ENCODE data around the gene TSC2.

TSC2 gene

DNA sequence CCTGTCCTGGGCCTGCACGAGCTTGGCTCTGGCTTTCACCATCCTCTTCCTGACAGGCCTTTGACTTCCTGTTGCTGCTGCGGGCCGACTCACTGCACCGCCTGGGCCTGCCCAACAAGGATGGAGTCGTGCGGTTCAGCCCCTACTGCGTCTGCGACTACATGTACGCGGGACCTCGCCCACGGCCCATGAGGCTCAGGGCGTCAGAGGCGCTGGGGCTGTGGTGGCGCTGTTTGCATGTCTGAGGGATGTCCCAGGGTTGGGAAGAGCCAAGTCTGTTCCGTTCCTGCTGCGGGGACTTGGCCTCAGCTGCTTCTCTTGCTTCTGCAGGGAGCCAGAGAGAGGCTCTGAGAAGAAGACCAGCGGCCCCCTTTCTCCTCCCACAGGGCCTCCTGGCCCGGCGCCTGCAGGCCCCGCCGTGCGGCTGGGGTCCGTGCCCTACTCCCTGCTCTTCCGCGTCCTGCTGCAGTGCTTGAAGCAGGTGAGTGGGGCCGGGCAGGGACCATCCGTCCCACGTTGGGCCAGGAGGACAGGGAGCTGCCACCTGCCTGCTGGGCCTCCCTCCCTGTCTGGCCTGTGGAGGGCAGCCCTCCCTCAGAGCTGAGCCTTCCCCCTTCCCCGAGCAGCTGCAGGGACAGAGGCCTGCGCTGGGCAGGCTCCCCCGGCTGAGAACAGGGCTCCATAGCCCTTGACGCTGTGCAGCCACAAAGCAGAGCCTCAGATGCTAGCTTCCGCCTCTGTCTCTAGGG lies 23.8 kb downstream of the TSC2 start:
- DNase-seq (ENCODE audit: low spot score) = no peak

DNA sequence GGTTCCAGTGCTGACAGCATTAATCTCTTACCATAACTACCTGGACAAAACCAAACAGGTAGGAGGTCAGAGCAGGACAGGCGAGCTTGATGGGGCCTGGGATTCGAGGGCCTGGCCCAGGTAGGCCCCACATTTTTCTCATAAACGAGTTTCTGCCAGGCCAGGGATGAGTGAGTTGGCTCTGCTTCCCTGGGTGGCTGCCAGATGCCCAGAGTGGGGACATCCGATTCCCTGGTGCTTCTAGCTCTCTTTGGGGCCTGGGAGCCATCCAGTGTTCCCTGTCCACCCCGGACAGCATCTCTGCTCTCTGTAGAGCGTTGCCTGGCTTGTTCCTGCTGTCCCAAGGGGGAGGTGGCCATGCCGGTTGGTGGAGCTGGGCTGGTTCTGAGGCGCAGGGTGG lies 25.1 kb downstream of the TSC2 start:
- DNase-seq (ENCODE audit: low spot score) = no peak

DNA sequence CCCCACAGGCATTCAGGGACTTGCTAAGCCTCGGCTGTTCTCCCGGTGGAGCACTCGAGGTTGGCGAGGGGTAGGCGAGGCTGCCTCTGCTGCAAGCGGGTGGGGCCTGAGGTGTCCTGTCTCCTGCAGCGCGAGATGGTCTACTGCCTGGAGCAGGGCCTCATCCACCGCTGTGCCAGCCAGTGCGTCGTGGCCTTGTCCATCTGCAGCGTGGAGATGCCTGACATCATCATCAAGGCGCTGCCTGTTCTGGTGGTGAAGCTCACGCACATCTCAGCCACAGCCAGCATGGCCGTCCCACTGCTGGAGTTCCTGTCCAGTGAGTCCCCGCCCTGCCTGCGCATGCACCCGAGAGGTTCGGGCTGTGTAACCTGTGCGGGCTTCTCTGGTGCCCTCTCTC lies 26.3 kb downstream of the TSC2 start:
- DNase-seq (ENCODE audit: low spot score) = no peak

DNA sequence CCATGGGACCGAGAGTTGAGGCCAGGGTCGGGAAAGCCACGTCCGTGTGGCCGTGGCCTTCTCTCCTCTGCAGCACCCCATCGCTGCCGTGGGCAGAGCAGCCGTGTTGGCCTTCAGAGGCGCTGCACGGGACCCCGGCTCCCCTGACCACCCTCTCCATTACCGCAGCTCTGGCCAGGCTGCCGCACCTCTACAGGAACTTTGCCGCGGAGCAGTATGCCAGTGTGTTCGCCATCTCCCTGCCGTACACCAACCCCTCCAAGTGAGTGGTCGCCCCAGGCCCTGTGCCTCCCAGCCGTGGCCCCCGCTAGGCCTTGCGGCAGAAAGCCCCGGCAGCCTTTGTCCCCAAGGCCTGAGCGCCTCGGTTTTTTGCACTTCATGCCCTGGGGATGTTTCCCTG lies 27.8 kb downstream of the TSC2 start:
- DNase-seq (ENCODE audit: low spot score) = no peak

DNA sequence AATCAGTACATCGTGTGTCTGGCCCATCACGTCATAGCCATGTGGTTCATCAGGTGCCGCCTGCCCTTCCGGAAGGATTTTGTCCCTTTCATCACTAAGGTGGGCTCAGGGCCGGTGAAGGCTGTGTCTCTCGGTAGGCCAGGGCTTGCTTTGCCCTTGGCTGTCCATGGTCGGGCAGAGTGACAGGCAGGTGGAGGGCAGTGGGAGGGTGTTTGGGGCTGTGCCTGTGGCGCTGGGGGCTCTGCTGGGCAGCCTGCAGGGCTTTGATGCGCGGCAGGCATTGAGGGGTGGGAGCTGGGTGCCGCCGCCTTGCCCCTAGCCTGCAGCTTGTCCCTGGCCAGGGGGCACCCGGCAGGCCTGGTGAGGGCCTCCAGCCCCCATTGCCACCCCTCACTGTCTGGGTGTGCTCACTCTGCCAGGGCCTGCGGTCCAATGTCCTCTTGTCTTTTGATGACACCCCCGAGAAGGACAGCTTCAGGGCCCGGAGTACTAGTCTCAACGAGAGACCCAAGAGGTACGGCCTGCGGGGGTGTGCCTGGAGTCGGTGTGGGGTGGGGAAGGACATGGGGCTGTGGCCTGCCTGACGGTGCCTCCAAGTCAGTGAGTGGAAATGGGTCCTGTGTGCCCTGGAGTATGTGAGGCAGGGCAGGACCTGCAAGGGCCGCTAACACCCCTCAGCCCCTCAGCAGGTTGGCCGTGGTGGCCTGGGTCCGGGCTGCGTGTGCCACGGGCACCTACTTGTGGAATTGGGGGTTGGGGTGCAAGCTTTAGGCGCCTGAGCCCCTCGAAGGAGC lies 28.5 kb downstream of the TSC2 start:
- no peak for DNase-seq (ENCODE audit: low spot score)

DNA sequence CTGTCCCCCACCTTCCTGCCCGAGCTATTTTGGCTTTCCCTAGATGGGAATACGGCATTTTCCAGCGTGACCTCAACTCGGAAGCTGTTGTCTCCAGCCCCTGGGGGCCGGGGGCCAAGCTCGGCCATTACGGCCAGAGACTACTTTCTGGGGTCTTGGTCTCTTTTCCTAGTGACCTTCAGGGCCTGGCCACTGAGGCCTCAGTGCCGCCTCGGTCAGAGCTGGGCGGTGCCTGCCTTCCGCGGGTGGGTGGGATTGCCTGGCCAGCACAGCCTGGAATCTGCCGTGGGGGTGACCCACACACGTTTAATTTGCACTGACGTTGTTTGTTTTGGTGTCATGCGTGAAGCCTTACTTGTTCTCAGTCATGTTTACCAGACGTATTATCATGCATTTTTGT lies 29.2 kb downstream of the TSC2 start:
- no peak for DNase-seq (ENCODE audit: low spot score)

DNA sequence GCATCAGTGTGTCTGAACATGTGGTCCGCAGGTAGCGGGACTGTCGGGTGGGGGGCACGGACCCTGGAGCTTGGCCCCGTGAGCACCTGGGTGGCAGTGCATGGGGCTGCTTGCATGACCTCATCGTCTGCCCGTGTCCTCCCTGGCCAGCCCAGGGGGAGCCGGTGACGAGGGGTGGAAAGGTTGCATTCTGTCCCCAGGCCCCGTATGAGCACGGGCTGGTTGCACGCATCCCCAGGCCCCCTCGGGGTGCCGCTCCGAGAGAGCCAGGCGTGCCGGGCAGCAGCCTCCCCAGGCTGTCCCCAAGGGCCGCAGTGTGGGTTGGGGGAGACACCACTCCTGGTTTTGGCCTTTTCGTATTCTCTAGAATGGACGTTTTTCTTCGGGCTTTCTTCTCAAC lies 29.9 kb downstream of the TSC2 start:
- DNase-seq (ENCODE audit: low spot score) = no peak

DNA sequence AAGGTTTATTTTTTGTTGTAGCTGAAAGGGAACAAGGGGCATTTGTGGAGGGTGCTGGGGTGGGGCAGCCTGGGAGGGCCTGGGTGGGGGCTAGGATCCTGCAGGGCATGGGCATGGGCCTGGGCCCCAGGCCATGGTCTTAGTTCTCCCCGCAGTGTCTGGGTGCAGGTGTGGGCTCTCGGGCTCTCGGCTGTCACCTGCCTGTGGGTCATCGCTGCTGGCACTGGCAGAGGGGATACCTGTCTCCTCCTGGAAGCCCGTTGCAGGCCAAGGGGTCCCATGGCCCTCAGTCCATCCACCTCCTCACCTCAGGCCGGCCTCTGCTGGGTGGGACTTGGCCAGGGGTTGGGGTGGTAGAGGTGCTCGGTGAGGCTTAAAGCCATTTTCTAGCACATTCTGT lies 30.3 kb downstream of the TSC2 start:
- no peak for DNase-seq (ENCODE audit: low spot score)

DNA sequence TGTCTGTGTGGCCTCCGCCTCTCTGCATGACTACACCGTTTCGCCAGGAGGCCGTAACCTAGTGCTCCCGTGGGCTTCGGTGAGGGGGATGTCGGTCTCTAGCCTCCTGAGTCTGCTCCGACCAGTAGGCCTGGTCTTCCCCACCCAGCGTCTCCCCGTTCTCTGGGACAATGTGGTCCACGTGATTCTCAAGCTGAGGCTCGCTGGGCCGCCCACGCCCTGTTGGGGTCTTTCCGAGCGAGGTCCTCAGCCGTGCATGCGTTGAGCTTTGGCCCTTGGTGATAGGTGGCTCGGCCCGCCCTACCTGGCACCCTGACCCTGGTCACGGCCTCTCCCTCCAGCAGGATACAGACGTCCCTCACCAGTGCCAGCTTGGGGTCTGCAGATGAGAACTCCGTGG lies 30.9 kb downstream of the TSC2 start:
- DNase-seq (ENCODE audit: low spot score) = no peak

DNA sequence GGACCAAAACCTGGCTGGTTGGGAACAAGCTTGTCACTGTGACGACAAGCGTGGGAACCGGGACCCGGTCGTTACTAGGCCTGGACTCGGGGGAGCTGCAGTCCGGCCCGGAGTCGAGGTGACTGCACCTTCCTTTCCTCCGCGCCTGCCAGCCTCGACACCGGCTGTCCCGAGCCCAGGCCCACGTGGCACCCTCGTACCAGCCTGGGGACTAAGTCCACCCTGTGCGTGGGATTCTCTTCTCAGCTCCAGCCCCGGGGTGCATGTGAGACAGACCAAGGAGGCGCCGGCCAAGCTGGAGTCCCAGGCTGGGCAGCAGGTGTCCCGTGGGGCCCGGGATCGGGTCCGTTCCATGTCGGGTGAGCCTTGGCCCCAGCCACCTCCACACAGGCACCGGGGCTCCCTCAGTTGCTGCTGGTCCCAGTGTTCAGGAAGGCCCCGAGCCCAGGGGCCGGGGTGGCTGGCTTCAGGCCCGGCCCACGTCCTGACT lies 31.6 kb downstream of the TSC2 start:
- DNase-seq (ENCODE audit: low spot score) = no peak

DNA sequence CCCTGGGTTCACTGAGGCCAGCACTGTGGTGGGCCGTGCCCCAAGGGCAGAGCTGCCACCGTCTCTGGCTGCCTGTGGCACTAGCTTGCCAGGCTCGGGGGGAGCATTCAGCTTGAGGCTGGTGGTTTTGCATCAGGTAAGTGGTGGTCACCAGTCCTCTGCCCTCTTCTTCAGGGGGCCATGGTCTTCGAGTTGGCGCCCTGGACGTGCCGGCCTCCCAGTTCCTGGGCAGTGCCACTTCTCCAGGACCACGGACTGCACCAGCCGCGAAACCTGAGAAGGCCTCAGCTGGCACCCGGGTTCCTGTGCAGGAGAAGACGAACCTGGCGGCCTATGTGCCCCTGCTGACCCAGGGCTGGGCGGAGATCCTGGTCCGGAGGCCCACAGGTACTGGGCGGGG lies 32.2 kb downstream of the TSC2 start:
- no peak for DNase-seq (ENCODE audit: low spot score)

DNA sequence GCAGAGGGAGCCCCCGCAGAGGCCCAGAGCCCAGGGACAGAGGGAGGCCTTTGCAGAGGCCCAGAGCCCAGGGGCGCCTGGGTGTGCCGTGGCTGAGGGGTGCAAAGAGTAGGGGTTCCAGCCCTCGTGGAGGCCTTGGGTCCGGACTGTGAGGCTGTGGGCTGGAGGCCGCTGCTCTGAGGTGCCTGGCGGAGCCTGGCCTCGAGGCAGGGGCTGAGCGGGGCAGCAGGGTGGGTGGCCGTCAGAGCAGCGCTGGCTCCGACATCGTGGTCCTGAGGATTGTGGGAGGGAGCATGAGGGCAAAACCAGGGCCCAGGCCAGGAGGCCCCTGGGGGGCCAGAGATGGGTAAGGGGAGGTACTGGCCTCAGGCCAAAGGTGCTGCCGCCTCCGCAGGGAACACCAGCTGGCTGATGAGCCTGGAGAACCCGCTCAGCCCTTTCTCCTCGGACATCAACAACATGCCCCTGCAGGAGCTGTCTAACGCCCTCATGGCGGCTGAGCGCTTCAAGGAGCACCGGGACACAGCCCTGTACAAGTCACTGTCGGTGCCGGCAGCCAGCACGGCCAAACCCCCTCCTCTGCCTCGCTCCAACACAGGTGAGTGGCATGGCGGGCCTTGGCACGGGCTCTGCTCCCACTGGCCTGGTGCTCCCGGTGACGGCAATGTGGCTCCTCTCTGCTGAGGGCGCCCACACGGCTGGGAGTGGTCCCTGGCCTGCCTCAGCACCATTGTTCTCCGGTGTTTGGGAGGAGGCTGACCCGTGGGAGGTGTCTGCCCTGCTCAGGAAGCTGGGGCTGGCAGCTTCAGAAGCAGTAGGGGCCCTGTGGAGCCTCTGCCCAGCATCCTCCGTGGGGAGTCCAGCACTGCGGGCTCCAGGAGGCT lies 33.7 kb downstream of the TSC2 start:
- no peak for DNase-seq (ENCODE audit: low spot score)

DNA sequence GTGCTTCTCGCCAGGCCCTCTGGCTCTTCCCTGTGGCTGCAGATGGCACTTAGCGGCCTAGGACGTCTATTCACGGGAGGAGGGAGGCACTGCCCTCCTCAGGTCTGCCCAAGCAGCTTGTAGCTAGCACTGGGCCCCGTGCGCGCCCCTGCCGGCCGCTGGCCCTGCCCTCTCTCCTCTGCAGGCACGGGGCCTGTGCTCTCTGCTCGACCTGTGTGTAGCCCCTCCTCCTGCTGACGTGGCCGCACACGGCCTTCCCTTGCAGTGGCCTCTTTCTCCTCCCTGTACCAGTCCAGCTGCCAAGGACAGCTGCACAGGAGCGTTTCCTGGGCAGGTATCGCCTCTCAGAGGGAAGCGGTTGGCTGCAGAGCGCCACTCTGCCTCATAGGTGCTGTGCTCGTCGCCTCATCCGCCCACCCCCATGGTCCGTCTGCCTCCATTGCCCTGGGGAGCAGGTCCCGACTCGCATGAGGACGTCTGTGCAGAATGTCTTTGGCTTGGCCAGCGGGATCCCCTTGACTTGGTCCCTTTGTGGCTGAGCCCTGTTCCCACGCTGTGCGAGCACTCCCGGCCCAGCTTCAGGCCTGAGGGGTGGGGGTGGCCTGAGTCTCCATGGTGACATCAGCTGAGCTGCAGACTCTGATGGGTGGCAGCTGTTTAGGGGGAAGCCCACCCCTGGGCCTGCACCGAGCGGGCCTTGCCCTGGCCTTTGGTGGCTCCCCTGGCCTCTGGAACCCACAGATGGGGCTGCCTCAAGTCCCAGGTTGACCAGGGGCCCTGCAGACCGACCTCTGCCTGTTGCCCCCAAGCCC lies 34.6 kb downstream of the TSC2 start:
- no peak for DNase-seq (ENCODE audit: low spot score)

DNA sequence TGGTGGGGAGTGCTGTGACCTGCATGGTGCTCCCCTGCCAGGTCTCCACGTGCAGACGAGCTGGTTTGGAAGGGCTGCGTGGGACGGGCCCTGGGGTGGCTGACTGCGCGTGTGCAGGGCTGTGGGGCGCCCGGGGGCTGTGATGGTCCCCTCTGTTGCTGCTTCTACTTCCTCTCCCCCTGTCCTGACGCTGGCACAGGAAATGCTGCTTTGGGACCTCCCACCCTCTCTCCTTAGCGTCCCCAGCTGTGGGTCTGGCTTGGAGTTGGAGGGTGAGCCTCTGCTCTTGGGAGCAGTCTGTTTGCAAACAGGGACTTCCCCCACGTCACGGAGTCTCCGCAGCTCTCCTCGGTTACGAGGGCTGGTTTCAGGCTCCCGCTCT lies 35.2 kb downstream of the TSC2 start:
- no peak for DNase-seq (ENCODE audit: low spot score)

DNA sequence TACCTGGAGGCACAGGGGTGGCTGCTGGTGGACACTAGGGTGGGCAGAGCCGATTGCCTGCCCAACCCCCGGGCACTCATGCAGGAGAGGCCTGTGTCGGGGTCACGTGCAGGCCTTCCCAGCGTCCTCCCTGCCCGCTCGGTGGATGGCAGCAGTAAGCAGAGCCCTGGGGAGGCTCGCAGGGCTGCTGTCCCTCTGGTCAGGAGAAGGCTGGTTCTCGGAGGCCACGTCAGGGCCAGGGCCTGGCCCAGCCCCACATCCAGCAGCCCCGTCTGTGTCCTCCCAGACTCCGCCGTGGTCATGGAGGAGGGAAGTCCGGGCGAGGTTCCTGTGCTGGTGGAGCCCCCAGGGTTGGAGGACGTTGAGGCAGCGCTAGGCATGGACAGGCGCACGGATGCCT lies 35.6 kb downstream of the TSC2 start:
- no peak for DNase-seq (ENCODE audit: low spot score)

DNA sequence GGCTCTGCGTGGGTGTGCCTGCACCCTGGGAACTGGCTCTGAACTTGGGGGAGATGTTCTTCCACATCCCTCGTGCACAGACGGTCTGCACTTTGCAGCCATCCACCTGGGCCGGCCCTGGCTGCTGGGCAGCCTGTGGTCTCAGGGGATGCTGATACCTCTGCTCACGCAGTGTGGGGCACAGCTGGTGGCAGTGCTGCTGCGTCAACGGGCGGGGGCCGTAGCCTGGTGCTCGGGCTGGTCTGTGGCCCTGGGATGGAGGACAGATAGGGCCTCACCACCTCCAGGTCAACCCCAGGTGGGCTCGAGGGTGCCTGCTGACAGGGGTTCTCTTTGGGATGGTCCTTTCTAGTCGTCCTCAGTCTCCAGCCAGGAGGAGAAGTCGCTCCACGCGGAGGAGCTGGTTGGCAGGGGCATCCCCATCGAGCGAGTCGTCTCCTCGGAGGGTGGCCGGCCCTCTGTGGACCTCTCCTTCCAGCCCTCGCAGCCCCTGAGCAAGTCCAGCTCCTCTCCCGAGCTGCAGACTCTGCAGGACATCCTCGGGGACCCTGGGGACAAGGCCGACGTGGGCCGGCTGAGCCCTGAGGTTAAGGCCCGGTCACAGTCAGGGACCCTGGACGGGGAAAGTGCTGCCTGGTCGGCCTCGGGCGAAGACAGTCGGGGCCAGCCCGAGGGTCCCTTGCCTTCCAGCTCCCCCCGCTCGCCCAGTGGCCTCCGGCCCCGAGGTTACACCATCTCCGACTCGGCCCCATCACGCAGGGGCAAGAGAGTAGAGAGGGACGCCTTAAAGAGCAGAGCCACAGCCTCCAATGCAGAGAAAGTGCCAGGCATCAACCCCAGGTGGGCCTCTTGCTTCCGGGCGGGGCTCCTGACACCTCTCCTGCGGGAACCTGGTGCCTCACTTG lies 36.3 kb downstream of the TSC2 start:
- DNase-seq (ENCODE audit: low spot score) = no peak

DNA sequence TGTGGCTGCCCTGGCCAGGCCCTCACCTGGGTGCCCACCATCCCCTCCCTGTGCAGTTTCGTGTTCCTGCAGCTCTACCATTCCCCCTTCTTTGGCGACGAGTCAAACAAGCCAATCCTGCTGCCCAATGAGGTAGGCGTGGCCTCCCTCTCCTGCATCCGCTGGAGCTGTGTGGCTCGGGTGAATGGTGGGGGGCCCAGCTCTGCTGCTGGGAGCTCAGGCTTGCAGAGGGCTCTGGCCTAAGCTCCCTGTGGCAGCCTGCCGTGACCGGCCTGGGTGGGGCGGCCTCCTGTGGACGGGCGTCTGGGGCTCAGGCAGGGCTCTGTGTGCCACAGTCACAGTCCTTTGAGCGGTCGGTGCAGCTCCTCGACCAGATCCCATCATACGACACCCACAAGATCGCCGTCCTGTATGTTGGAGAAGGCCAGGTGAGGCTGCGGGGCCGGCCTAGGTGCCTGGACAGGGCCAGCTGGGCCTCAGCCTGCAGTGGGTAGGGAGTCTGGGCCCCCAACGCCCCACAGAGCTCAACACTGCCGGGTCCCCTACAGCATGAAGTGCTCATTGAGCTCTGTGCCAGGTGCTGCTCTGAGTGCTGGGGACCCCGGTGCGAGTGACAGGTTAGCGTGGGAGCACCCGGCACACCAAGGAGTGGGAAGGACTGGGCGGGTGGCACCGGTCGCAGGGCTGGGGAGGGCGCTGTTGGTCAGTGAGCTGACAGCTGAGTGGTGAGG lies 37.3 kb downstream of the TSC2 start:
- DNase-seq (ENCODE audit: low spot score) = no peak

DNA sequence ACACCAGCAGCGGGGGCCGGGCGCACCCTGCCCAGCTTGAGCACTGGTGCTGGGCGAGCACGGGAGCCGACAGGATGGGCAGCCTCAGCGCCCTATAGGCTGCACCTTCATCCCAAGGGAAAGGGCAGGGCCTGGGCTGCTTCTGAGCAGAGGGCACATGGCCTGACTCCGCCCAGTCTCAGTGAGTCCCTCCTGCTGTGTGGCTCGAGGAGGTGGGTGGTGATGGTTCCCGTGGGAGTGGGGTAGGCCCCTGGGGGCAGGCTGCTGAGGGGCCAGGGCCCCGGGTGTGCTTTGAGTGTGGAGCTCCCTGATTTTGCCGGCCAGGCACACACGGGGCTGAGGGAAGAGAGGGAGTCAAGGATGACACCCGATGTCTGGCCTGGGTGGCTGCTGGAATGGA lies 37.9 kb downstream of the TSC2 start:
- DNase-seq (ENCODE audit: low spot score) = no peak

DNA sequence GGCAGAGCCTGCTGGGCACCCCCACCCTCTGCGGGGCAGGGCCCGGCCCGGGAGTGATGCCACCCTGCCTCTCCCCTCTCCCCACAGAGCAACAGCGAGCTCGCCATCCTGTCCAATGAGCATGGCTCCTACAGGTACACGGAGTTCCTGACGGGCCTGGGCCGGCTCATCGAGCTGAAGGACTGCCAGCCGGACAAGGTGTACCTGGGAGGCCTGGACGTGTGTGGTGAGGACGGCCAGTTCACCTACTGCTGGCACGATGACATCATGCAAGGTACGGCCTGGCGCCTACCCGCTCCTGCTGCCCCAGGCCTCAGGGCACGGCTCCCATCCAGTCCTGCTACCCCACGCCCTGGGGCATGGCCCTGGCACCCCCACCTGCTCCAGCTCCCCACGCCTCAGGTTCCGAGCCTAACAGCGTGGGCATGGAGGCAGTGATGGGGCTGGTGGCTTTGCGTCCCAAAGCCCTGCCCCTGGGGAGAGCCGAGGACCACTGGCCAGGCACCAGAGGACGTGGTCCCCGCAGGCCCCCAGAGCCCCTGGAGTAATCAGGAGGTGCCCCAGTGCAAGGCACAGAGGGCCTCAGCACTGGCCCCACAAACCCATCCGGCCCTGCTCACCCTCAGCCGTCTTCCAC lies 38.4 kb downstream of the TSC2 start:
- DNase-seq (ENCODE audit: low spot score) = no peak
